ENCODE results near the gene ACSS1.

GRCh38 chr20:25030007-25030648 is 27.8 kb downstream of the ACSS1 start:
- TF ChIP-seq CTCF (IDR thresholded peaks at IDR 0.05) (no peak), NFYB (CRISPR knock-in tag; conservative IDR thresholded peaks at IDR 0.05; ENCODE audit: low read depth) (no peak), ZNF263 (CRISPR knock-in tag; IDR thresholded peaks at IDR 0.05; ENCODE audit: low read depth) (no peak), JUN (CRISPR knock-in tag; IDR thresholded peaks at IDR 0.05) (no peak), AR (CRISPR knock-in tag; IDR thresholded peaks at IDR 0.05) (no peak), MXD4 (CRISPR knock-in tag; IDR thresholded peaks at IDR 0.05; ENCODE audit: borderline replicate concordance) (no peak), ESRRA (CRISPR knock-in tag; IDR thresholded peaks at IDR 0.05; ENCODE audit: borderline replicate concordance) (no peak), E2F1 (CRISPR knock-in tag; IDR thresholded peaks at IDR 0.05) (no peak), TEAD4 (CRISPR knock-in tag; IDR thresholded peaks at IDR 0.05) (no peak)
- TF ChIP-seq, protein P1, sequence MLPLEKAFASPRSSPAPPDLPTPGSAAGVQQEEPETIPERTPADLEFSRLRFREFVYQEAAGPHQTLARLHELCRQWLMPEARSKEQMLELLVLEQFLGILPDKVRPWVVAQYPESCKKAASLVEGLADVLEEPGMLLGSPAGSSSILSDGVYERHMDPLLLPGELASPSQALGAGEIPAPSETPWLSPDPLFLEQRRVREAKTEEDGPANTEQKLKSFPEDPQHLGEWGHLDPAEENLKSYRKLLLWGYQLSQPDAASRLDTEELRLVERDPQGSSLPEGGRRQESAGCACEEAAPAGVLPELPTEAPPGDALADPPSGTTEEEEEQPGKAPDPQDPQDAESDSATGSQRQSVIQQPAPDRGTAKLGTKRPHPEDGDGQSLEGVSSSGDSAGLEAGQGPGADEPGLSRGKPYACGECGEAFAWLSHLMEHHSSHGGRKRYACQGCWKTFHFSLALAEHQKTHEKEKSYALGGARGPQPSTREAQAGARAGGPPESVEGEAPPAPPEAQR (CRISPR knock-in tag; IDR thresholded peaks at IDR 0.05), result no peak
- TF ChIP-seq, protein P2, sequence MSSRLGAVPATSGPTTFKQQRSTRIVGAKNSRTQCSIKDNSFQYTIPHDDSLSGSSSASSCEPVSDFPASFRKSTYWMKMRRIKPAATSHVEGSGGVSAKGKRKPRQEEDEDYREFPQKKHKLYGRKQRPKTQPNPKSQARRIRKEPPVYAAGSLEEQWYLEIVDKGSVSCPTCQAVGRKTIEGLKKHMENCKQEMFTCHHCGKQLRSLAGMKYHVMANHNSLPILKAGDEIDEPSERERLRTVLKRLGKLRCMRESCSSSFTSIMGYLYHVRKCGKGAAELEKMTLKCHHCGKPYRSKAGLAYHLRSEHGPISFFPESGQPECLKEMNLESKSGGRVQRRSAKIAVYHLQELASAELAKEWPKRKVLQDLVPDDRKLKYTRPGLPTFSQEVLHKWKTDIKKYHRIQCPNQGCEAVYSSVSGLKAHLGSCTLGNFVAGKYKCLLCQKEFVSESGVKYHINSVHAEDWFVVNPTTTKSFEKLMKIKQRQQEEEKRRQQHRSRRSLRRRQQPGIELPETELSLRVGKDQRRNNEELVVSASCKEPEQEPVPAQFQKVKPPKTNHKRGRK (CRISPR knock-in tag; IDR thresholded peaks at IDR 0.05; ENCODE audit: borderline replicate concordance), result no peak
- TF ChIP-seq, protein P3, sequence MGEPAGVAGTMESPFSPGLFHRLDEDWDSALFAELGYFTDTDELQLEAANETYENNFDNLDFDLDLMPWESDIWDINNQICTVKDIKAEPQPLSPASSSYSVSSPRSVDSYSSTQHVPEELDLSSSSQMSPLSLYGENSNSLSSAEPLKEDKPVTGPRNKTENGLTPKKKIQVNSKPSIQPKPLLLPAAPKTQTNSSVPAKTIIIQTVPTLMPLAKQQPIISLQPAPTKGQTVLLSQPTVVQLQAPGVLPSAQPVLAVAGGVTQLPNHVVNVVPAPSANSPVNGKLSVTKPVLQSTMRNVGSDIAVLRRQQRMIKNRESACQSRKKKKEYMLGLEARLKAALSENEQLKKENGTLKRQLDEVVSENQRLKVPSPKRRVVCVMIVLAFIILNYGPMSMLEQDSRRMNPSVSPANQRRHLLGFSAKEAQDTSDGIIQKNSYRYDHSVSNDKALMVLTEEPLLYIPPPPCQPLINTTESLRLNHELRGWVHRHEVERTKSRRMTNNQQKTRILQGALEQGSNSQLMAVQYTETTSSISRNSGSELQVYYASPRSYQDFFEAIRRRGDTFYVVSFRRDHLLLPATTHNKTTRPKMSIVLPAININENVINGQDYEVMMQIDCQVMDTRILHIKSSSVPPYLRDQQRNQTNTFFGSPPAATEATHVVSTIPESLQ (CRISPR knock-in tag; IDR thresholded peaks at IDR 0.05), result no peak
- TF ChIP-seq, protein P4, sequence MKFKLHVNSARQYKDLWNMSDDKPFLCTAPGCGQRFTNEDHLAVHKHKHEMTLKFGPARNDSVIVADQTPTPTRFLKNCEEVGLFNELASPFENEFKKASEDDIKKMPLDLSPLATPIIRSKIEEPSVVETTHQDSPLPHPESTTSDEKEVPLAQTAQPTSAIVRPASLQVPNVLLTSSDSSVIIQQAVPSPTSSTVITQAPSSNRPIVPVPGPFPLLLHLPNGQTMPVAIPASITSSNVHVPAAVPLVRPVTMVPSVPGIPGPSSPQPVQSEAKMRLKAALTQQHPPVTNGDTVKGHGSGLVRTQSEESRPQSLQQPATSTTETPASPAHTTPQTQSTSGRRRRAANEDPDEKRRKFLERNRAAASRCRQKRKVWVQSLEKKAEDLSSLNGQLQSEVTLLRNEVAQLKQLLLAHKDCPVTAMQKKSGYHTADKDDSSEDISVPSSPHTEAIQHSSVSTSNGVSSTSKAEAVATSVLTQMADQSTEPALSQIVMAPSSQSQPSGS (CRISPR knock-in tag; IDR thresholded peaks at IDR 0.05; ENCODE audit: borderline replicate concordance, low read depth), result no peak
- TF ChIP-seq, protein P5, sequence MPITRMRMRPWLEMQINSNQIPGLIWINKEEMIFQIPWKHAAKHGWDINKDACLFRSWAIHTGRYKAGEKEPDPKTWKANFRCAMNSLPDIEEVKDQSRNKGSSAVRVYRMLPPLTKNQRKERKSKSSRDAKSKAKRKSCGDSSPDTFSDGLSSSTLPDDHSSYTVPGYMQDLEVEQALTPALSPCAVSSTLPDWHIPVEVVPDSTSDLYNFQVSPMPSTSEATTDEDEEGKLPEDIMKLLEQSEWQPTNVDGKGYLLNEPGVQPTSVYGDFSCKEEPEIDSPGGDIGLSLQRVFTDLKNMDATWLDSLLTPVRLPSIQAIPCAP (CRISPR knock-in tag; IDR thresholded peaks at IDR 0.05), result no peak

Data from WTC11 (cell line).